ENCODE measurements around the gene CFAP53. TPM values are rescaled to one million over a fixed set of nuclear protein-coding genes. Genes with fewer than 3 reads are reported as not detected.

CFAP53 gene
- total and polyA plus RNA-seq, 2 of the 13 experiments (the other 11 are each of a cell fraction or from before 2014, with no cell fraction given): 0.05 to 0.07 TPM

DNA sequence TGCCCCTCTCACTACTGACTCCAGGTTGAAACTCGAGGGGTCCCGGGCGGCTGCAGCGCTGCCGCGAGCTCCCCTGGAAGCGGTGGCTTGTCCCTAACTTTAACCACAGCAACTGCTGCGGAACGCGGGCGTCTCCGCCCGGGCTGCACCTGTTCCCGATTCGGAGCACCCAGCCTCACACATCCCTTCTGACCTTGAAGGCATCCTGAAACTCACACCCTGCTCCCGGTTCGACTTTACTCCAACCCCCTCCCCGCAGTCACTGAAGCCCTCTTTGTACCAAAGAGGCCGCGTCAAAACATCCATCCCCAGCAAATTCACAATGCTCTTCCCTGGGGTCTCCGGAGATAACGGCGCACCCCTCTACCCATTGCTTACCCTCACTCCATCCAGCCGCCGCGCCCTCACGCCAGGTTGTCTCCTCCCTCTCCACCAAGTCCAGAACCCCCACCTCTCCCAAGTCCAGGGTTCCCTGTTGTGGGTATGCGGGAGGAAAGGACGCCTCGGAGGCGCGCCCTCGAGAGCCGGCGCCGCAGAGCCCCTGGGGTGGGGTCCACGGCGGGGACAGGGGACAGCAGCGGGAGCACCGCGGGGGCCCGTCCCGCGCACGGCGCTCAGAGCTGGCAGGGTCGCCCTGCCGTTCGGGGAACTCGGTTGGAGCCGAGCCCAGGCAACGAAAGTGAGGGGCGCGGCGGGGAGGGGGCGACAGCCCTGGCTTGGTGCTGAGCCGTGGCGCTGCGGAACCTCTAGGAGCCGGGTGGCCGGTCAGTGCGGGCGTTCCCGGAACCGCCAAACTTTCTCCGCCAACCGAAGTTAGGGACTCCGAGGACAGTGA, 72.3 kb downstream of the CFAP53 start:
- Histone ChIP-seq H3K36me3 (replicated peaks in 1 of 2; ENCODE audit: control insufficient read depth in 1 of 2, insufficient read depth in 2 of 2, low read length in 2 of 2) (no peaks in the 10 kb centered on the region), H3K79me2 (ENCODE audit: insufficient read depth, low read length) (peaks cover 3% of the 10 kb centered on the region), H3K9ac (ENCODE audit: insufficient read depth, low read depth, low read length) (peak overlapping the region; percentile 76), H4K20me1 (ENCODE audit: insufficient read depth, low read length) (no peaks in the 10 kb centered on the region), H3K4me1 (ENCODE audit: insufficient read depth, low read length) (peaks cover 42% of the 10 kb centered on the region), H3K9me3 (ENCODE audit: low read length) (no peaks in the 10 kb centered on the region), H3K4me2 (ENCODE audit: low read depth, low read length) (peak overlapping the region; percentile 96), H2AFZ (ENCODE audit: low read length) (no peak overlapping the region), H3K27me3 (ENCODE audit: control insufficient read depth in 1 of 2, insufficient read depth in 2 of 2, low read length in 2 of 2) (peaks cover 0 to 14% of the 10 kb centered on the region in 2 experiments; a peak in 3 of 5 replicates), H3K4me3 (replicated peaks in 1 of 3; ENCODE audit: insufficient read depth in 1 of 3, low read depth in 2 of 3, low read length in 3 of 3) (peak overlapping the region; percentile 73 to 90 (median 83)), H3K27ac (ENCODE audit: extremely low read length, insufficient read depth, low read length) (peak overlapping the region; percentile 65)
- peak; percentile 61 for ATAC-seq
- ChIA-PET POLR2A (interaction anchor here (1.2 kb wide), 1 partner anchor 10 kb away, joined by 3 read pairs; no protein-coding TSS in a partner anchor), CTCF (ENCODE audit: low intra/inter-chr PET ratio, low total read pairs) (interaction anchor here (1.0 to 2.4 kb wide), 3 partner anchors 137 to 184 kb away, joined by 4 to 15 read pairs (median 10); no protein-coding TSS in a partner anchor)
- no peak for DNase-seq (ENCODE audit: low spot score)
- in situ Hi-C loops (cut with HindIII; ENCODE audit: extremely low pct_ligation_motif_present, low pct_unique_long_range_greater_than_20kb) (loop anchor here (10.0 kb wide), 1 partner anchor 279 kb away; no protein-coding TSS in a partner anchor), intact Hi-C loops (cut with micrococcal nuclease; ENCODE audit: unreplicated experiment) (no loop called here)
- no peak for FAIRE-seq
- WGBS (ENCODE audit: low lambda C conversion rate): under 1% methylated on average over 44 of the region's 68 CpGs
- BruUV-seq (replicated peaks): no TSS peak
- TF ChIP-seq SRSF1 (optimal IDR thresholded peaks at IDR 0.05; ENCODE audit: low read depth, low read length): peak; percentile 26
- TF ChIP-seq ZNF263 (CRISPR knock-in tag; IDR thresholded peaks at IDR 0.05): peak; percentile 82
- TF ChIP-seq ZNF253 (CRISPR knock-in tag; IDR thresholded peaks at IDR 0.05; ENCODE audit: borderline replicate concordance): 0 out of 2 replicates have a peak, but pooled peaks have one; percentile 22
- TF ChIP-seq, protein P1, sequence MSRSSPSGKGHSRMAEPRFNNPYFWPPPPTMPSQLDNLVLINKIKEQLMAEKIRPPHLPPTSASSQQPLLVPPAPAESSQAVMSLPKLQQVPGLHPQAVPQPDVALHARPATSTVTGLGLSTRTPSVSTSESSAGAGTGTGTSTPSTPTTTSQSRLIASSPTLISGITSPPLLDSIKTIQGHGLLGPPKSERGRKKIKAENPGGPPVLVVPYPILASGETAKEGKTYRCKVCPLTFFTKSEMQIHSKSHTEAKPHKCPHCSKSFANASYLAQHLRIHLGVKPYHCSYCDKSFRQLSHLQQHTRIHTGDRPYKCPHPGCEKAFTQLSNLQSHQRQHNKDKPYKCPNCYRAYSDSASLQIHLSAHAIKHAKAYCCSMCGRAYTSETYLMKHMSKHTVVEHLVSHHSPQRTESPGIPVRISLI (CRISPR knock-in tag; IDR thresholded peaks at IDR 0.05; ENCODE audit: borderline replicate concordance): no peak
- TF ChIP-seq AGO2 (optimal IDR thresholded peaks at IDR 0.05; ENCODE audit: low read depth, low read length): peak; percentile 56
- TF ChIP-seq ESRRA (CRISPR knock-in tag; IDR thresholded peaks at IDR 0.05; ENCODE audit: low read depth): no peak
- TF ChIP-seq IRX3 (CRISPR knock-in tag; IDR thresholded peaks at IDR 0.05; ENCODE audit: borderline replicate concordance, low read depth): 0 out of 2 replicates have a peak, but pooled peaks have one; percentile 28
- TF ChIP-seq MXD4 (CRISPR knock-in tag; IDR thresholded peaks at IDR 0.05): no peak
- peak; percentile 35 for TF ChIP-seq ZEB1 (IDR thresholded peaks at IDR 0.05; ENCODE audit: insufficient replicate concordance, low read depth)
- TF ChIP-seq, protein P2, sequence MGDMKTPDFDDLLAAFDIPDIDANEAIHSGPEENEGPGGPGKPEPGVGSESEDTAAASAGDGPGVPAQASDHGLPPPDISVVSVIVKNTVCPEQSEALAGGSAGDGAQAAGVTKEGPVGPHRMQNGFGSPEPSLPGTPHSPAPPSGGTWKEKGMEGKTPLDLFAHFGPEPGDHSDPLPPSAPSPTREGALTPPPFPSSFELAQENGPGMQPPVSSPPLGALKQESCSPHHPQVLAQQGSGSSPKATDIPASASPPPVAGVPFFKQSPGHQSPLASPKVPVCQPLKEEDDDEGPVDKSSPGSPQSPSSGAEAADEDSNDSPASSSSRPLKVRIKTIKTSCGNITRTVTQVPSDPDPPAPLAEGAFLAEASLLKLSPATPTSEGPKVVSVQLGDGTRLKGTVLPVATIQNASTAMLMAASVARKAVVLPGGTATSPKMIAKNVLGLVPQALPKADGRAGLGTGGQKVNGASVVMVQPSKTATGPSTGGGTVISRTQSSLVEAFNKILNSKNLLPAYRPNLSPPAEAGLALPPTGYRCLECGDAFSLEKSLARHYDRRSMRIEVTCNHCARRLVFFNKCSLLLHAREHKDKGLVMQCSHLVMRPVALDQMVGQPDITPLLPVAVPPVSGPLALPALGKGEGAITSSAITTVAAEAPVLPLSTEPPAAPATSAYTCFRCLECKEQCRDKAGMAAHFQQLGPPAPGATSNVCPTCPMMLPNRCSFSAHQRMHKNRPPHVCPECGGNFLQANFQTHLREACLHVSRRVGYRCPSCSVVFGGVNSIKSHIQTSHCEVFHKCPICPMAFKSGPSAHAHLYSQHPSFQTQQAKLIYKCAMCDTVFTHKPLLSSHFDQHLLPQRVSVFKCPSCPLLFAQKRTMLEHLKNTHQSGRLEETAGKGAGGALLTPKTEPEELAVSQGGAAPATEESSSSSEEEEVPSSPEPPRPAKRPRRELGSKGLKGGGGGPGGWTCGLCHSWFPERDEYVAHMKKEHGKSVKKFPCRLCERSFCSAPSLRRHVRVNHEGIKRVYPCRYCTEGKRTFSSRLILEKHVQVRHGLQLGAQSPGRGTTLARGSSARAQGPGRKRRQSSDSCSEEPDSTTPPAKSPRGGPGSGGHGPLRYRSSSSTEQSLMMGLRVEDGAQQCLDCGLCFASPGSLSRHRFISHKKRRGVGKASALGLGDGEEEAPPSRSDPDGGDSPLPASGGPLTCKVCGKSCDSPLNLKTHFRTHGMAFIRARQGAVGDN (CRISPR knock-in tag; IDR thresholded peaks at IDR 0.05): peak; percentile 38
- 0 out of 2 replicates have a peak, but pooled peaks have one; percentile 28 for TF ChIP-seq CSRNP1 (CRISPR knock-in tag; IDR thresholded peaks at IDR 0.05)
- peak; percentile 87 for TF ChIP-seq ZNF800 (CRISPR knock-in tag; IDR thresholded peaks at IDR 0.05)
- TF ChIP-seq KMT2A (CRISPR knock-in tag; IDR thresholded peaks at IDR 0.05): 0 out of 2 replicates have a peak, but pooled peaks have one; percentile 9
